Esophagus squamous epithelium (tissue), 5 donors: Measurements from ENCODE around the gene FBH1. TPM values are rescaled to one million over a fixed set of nuclear protein-coding genes. Genes with fewer than 3 reads are reported as not detected.

Source experiments
- DNase-seq: peaks from one replicate; lab custom pipeline; 2025; lab: John Stamatoyannopoulos, UW
- H3K27ac ChIP-seq, 4 donors: fragments of 200-600 bp; sonication (generic); one replicate each; pipeline ENCODE4 v1.5.1; 2016 to 2019; ENCODE audit warnings: mild to moderate bottlenecking in 1 of 4
- H3K27me3 ChIP-seq, 4 donors: fragments of 200-600 bp; sonication (generic); 1 replicate in 3 of 4; 2 replicates in 1 of 4; pipeline versions ENCODE4 v1.5.1 to v1.6.0; 2017 to 2021; ENCODE audit warnings: antibody characterized with exemption in 1 of 4
- H3K36me3 ChIP-seq, 3 donors: fragments of 200-600 bp; sonication (generic); one replicate each; pipeline ENCODE4 v1.5.1; 2016 to 2019
- H3K4me1 ChIP-seq, 3 donors: fragments of 200-600 bp; sonication (generic); one replicate each; pipeline ENCODE4 v1.5.1; 2017 to 2019
- H3K4me3 ChIP-seq, 4 donors: fragments of 200-600 bp; sonication (generic); 1 replicate in 3 of 4; 2 replicates in 1 of 4; pipeline ENCODE4 v1.5.1; 2016 to 2019; ENCODE audit warnings: mild to moderate bottlenecking in 2 of 4, moderate library complexity in 1 of 4
- H3K9me3 ChIP-seq, 3 donors: fragments of 200-600 bp; sonication (generic); one replicate each; pipeline ENCODE4 v1.5.1; 2016 to 2019
- POLR2A ChIP-seq, 4 donors: fragments of 450-650 bp; IDR thresholded peaks; one replicate each; pipeline ENCODE4 v1.6.1; 2017; ENCODE audit warnings: antibody characterized with exemption in 4 of 4, mild to moderate bottlenecking in 4 of 4, moderate library complexity in 3 of 4
- WGBS, 2 donors: methylation state at CpG; one replicate each; pipeline ENCODE4 v1.1.5; 2018; 5-methylcytosine and 5-hydroxymethylcytosine counted together
- intact Hi-C: fragments of 100-400 bp; cut with DNase I; formaldehyde crosslinking; loops from one replicate; pipeline ENCODE4 v1.15.0; 2022
- total RNA-seq, 4 donors: library from RNA; depleted of rRNA; stranded (reverse); fragments of >200 nt; gene quantifications; one replicate each; pipeline ENCODE4 v1.1.0, GENCODE V29; 2016
- TF ChIP-seq, protein P1 (sequence below), 6 experiments: fragments of 450-650 bp in 4 of 6; fragments of 200-600 bp in 2 of 6; sonication (generic) in 2 of 6; IDR thresholded peaks; one replicate each; pipeline ENCODE4 v1.5.1; 2016 to 2019; ENCODE audit warnings: antibody characterized with exemption in 6 of 6, mild to moderate bottlenecking in 4 of 6, moderate library complexity in 4 of 6
- donor health status: DM: yes; HTN: yes; CAD: no.

FBH1 gene
- total RNA-seq, 4 donors from 2014 or later = 48.5 to 93.8 (median 54.1) TPM

DNA sequence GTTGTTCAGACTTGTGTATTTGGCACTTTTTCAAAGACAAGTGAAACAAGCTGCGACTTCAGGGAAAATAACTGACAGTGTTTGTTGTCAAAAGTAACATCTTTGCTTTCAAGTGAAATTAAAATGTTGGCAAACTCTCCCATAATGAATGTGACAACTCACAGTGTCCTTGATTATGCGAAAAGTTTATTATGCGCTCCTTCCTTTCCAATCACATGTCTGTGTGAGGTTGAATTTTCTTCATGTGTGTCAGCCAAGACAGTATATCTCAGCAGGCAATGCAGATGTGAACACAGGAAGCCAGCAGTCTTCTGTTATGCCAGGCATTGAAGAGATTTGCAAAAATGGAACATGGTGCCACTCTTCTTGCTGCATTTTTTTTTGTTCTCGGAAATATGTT lies 28.7 kb downstream of the FBH1 start:
- no peaks in the 10 kb centered on the region for H3K27me3 ChIP-seq
- H3K4me3 ChIP-seq = no peak overlapping the region
- intact Hi-C loops = no loop called here
- no peaks in the 10 kb centered on the region for H3K9me3 ChIP-seq
- no peak for DNase-seq
- TF ChIP-seq, protein P1, sequence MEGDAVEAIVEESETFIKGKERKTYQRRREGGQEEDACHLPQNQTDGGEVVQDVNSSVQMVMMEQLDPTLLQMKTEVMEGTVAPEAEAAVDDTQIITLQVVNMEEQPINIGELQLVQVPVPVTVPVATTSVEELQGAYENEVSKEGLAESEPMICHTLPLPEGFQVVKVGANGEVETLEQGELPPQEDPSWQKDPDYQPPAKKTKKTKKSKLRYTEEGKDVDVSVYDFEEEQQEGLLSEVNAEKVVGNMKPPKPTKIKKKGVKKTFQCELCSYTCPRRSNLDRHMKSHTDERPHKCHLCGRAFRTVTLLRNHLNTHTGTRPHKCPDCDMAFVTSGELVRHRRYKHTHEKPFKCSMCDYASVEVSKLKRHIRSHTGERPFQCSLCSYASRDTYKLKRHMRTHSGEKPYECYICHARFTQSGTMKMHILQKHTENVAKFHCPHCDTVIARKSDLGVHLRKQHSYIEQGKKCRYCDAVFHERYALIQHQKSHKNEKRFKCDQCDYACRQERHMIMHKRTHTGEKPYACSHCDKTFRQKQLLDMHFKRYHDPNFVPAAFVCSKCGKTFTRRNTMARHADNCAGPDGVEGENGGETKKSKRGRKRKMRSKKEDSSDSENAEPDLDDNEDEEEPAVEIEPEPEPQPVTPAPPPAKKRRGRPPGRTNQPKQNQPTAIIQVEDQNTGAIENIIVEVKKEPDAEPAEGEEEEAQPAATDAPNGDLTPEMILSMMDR (IDR thresholded peaks at IDR 0.05) = no peak
- TF ChIP-seq POLR2A (IDR thresholded peaks at IDR 0.05) = no peak
- H3K27ac ChIP-seq = peak overlapping the region in 2 of 4 donors; percentile 9 to 47
- WGBS, 2 donors = 64 to 69% methylated on average over 4 of the region's 4 CpGs
- peaks cover 0 to 28% (median 5%) of the 10 kb centered on the region in 3 donors for H3K4me1 ChIP-seq
- peaks cover 48 to 100% (median 57%) of the 10 kb centered on the region in 3 donors for H3K36me3 ChIP-seq

DNA sequence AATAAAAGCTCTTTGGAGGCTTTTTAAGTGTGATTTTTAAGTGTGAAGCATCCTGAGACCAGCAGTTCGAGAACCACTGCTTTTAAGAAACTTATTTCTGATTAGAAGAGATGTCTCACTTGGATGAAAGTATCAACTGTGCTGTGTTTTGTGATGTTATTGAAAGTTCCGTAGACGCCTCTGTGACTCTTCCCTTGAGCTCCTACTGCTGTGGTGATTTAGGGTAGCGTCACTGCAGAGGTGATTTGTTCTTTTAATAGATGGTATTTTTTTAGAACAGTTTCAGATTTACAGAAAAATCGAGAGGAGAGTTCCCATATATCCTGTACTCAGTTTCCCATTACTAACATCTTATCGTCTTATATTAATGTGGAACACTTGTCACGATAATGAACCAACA lies 29.5 kb downstream of the FBH1 start:
- Histone ChIP-seq H3K27ac (no peak overlapping the region), H3K4me3 (no peak overlapping the region), H3K4me1 (peaks cover 0 to 28% (median 5%) of the 10 kb centered on the region in 3 donors), H3K27me3 (no peaks in the 10 kb centered on the region), H3K36me3 (peaks cover 49 to 100% (median 59%) of the 10 kb centered on the region in 3 donors), H3K9me3 (no peaks in the 10 kb centered on the region)
- no peak for TF ChIP-seq POLR2A (IDR thresholded peaks at IDR 0.05)
- TF ChIP-seq, protein P1 (IDR thresholded peaks at IDR 0.05) = no peak
- WGBS, 2 donors = 91% methylated on average over 7 of the region's 7 CpGs
- intact Hi-C loops = no loop called here
- DNase-seq = no peak

DNA sequence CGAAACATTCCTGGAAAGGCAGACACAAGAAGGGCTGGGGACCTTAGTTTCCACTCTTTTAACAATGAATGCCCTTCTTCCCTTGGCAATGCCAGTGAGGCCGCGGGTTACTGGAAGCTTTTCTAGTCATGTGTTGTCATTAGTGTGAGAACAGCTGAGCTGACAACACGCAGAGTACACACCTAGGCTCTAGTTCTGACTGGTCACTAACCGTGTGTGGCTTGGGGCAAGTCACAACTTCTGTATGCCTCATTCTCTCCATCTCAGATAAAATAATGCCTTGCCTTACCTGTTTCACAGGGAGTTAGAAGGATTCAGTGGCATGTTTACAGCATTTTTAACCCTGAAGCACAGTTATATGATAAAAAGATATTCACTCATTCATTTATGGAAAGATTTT lies 31.7 kb downstream of the FBH1 start:
- peaks cover 52 to 100% (median 62%) of the 10 kb centered on the region in 3 donors for H3K36me3 ChIP-seq
- DNase-seq = no peak
- no peak overlapping the region for H3K27ac ChIP-seq
- 66 to 75% methylated on average over 5 of the region's 5 CpGs for WGBS, 2 donors
- H3K27me3 ChIP-seq = no peaks in the 10 kb centered on the region
- H3K9me3 ChIP-seq = no peaks in the 10 kb centered on the region
- intact Hi-C loops = no loop called here
- H3K4me1 ChIP-seq = peaks cover 0 to 28% (median 5%) of the 10 kb centered on the region in 3 donors
- H3K4me3 ChIP-seq = no peak overlapping the region
- TF ChIP-seq POLR2A (IDR thresholded peaks at IDR 0.05) = no peak
- TF ChIP-seq, protein P1 (IDR thresholded peaks at IDR 0.05) = no peak

DNA sequence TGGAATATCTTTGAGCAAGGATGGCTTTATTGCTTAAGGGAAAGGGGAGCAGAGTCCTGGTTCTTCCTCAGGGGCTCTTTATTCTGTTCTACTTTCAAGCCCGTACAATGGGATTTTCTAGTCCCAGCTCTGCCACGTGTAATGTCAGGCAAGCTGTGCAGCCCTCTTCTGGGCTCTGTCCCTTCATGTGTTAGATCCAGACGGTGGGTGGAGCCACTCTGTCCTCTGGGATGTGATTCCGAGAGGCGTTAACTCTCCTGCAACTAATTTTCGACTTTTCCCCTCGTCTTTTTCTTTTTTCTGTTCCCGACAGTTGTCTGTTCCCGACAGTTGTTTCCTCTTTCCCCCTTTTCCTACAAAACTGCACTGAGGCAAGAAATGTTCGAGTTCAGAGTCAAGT lies 34.8 kb downstream of the FBH1 start:
- Histone ChIP-seq H3K36me3 (peaks cover 41 to 100% (median 62%) of the 10 kb centered on the region in 3 donors), H3K27ac (no peak overlapping the region), H3K9me3 (no peaks in the 10 kb centered on the region), H3K27me3 (no peaks in the 10 kb centered on the region), H3K4me1 (peaks cover 0 to 12% (median 0%) of the 10 kb centered on the region in 3 donors), H3K4me3 (no peak overlapping the region)
- WGBS, 2 donors = 82 to 92% methylated on average over 10 of the region's 10 CpGs
- TF ChIP-seq, protein P1 (IDR thresholded peaks at IDR 0.05) = no peak
- no peak for TF ChIP-seq POLR2A (IDR thresholded peaks at IDR 0.05)
- no peak for DNase-seq
- intact Hi-C loops = no loop called here

DNA sequence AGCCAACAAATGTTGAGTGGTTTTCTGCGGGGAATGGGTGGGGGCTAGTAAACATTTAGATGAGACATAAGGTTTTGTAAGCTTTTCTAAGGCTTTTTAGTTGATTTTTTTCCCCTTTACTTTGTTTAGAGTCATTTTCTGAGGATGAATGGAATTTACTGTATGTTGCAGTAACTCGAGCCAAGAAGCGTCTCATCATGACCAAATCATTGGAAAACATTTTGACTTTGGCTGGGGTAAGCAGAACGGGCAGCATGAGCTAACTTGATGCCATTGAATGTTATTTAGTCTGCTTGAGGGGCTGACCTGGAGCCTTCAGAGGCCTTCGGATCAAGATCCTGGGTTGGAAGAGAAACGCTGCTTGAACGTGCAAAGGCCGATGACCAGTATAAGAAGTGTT lies 37.3 kb downstream of the FBH1 start:
- DNase-seq = no peak
- no peak for TF ChIP-seq POLR2A (IDR thresholded peaks at IDR 0.05)
- TF ChIP-seq, protein P1 (IDR thresholded peaks at IDR 0.05) = no peak
- Histone ChIP-seq H3K4me1 (peaks cover 0 to under 1% (median 0%) of the 10 kb centered on the region in 3 donors), H3K9me3 (no peaks in the 10 kb centered on the region), H3K27me3 (no peaks in the 10 kb centered on the region), H3K4me3 (no peak overlapping the region), H3K27ac (peak overlapping the region in 2 of 4 donors; percentile 24 to 62), H3K36me3 (peaks cover 36 to 100% (median 42%) of the 10 kb centered on the region in 3 donors)
- intact Hi-C loops = no loop called here
- WGBS, 2 donors = 77 to 93% methylated on average over 7 of the region's 8 CpGs
